Loucy (cell line): Measurements from ENCODE around the gene SART1.
A peak's percentile ranks its signal among the peaks of the same experiment; 100 is the strongest.

ENCODE experiments used
- H2AFZ ChIP-seq: fragments of 200-600 bp; sonication (generic); 2 replicates; pipeline ENCODE4 v1.6.0; 2016; ENCODE audit warnings: antibody characterized with exemption, mild to moderate bottlenecking, low read length, moderate library complexity
- H3F3A ChIP-seq: fragments of 200-600 bp; 2 replicates; pipeline ENCODE4 v1.6.0; 2016; ENCODE audit warnings: antibody characterized with exemption, low read depth, mild to moderate bottlenecking
- H3K27me3 ChIP-seq: fragments of 200-600 bp; sonication (generic); 2 replicates; pipeline ENCODE4 v1.6.1; 2014; ENCODE audit warnings: low read length, mild to moderate bottlenecking; ENCODE audit not compliant: insufficient read depth, poor library complexity, severe bottlenecking
- H3K36me3 ChIP-seq: fragments of 200-600 bp; sonication (generic); 2 replicates; pipeline ENCODE4 v1.6.1; 2016; ENCODE audit warnings: low read length; ENCODE audit not compliant: insufficient read depth
- H3K4me1 ChIP-seq: fragments of 200-600 bp; sonication (generic); 2 replicates; pipeline ENCODE4 v1.5.1; 2014; ENCODE audit warnings: low read length, mild to moderate bottlenecking; ENCODE audit not compliant: insufficient read depth, poor library complexity, severe bottlenecking
- H3K4me2 ChIP-seq: fragments of 200-600 bp; sonication (generic); 2 replicates; pipeline ENCODE4 v1.6.0; 2014; ENCODE audit warnings: antibody characterized with exemption, low read length, low read depth, mild to moderate bottlenecking; ENCODE audit not compliant: poor library complexity, severe bottlenecking
- H3K4me3 ChIP-seq: fragments of 200-600 bp; sonication (generic); 2 replicates; pipeline ENCODE4 v1.5.1; 2014; ENCODE audit warnings: low read length, mild to moderate bottlenecking, mixed read lengths; ENCODE audit not compliant: poor library complexity, severe bottlenecking
- H3K79me2 ChIP-seq: fragments of 200-600 bp; sonication (generic); 2 replicates; pipeline ENCODE4 v1.6.1; 2014; ENCODE audit warnings: low read length; ENCODE audit not compliant: insufficient read depth
- H3K9ac ChIP-seq: fragments of 200-600 bp; sonication (generic); 2 replicates; pipeline ENCODE4 v1.6.0; 2014; ENCODE audit warnings: mild to moderate bottlenecking, low read depth, low read length, moderate library complexity; ENCODE audit not compliant: poor library complexity, severe bottlenecking
- H3K9me2 ChIP-seq: fragments of 200-600 bp; sonication (generic); replicated peaks from 2 replicates; pipeline ENCODE4 v1.6.1; 2016; ENCODE audit warnings: low read depth, low read length, mixed read lengths
- H3K9me3 ChIP-seq: fragments of 200-600 bp; sonication (generic); 2 replicates; pipeline ENCODE4 v1.6.1; 2014; ENCODE audit warnings: mild to moderate bottlenecking, antibody characterized with exemption, low read length, low read depth; ENCODE audit not compliant: insufficient read depth
- H4K20me1 ChIP-seq: fragments of 200-600 bp; sonication (generic); 2 replicates; pipeline ENCODE4 v1.6.0; 2014; ENCODE audit warnings: antibody characterized with exemption, low read length, mild to moderate bottlenecking; ENCODE audit not compliant: insufficient read depth, poor library complexity, severe bottlenecking
- CTCF ChIP-seq: fragments of 200-600 bp; sonication (generic); conservative IDR thresholded peaks from 2 replicates; pipeline ENCODE4 v1.5.1; 2014; ENCODE audit warnings: mild to moderate bottlenecking, antibody characterized with exemption, low read length
- EZH2phosphoT487 ChIP-seq: fragments of 200-600 bp; IDR thresholded peaks from 2 replicates; pipeline ENCODE4 v1.6.1; 2018; ENCODE audit warnings: antibody characterized with exemption, mild to moderate bottlenecking, moderate library complexity, borderline replicate concordance

Gene SART1

GRCh38 chr11:65962141-65962564 lies 619 bp downstream of the SART1 start:
- peak overlapping the region; percentile 90 for H3K9ac ChIP-seq
- peaks cover 26% of the 10 kb centered on the region for H4K20me1 ChIP-seq
- H3K4me3 ChIP-seq, result peak overlapping the region; percentile 82
- TF ChIP-seq CTCF (no peak), EZH2phosphoT487 (no peak)
- H3F3A ChIP-seq, result no peaks in the 10 kb centered on the region
- H3K79me2 ChIP-seq, result peaks cover 41% of the 10 kb centered on the region
- H3K36me3 ChIP-seq, result peaks cover 32% of the 10 kb centered on the region; the same call in 1 of the 2 replicates
- no peaks in the 10 kb centered on the region for H3K9me2 ChIP-seq
- H2AFZ ChIP-seq, result no peak overlapping the region
- H3K4me1 ChIP-seq, result peaks cover 23% of the 10 kb centered on the region
- peak overlapping the region; percentile 100 for H3K4me2 ChIP-seq
- no peaks in the 10 kb centered on the region for H3K27me3 ChIP-seq
- no peaks in the 10 kb centered on the region for H3K9me3 ChIP-seq

- Histone ChIP-seq H3K79me2 (peaks cover 41% of the 10 kb centered on the region), H3K9me2 (no peaks in the 10 kb centered on the region), H4K20me1 (peaks cover 26% of the 10 kb centered on the region), H3K27me3 (no peaks in the 10 kb centered on the region), H3K4me1 (peaks cover 23% of the 10 kb centered on the region), H3F3A (no peaks in the 10 kb centered on the region), H3K9ac (no peak overlapping the region), H3K9me3 (no peaks in the 10 kb centered on the region), H3K36me3 (peaks cover 54% of the 10 kb centered on the region; the same call in 1 of the 2 replicates), H3K4me3 (no peak overlapping the region), H2AFZ (no peak overlapping the region), H3K4me2 (no peak overlapping the region)
- TF ChIP-seq EZH2phosphoT487, result no peak
- TF ChIP-seq CTCF, result no peak
Measured at GRCh38 chr11:65964906-65965305, 3.4 kb downstream of the SART1 start.

- Histone ChIP-seq H3K36me3 (peaks cover 59% of the 10 kb centered on the region; the same call in 1 of the 2 replicates), H3K9me2 (no peaks in the 10 kb centered on the region), H3F3A (no peaks in the 10 kb centered on the region), H3K27me3 (no peaks in the 10 kb centered on the region), H4K20me1 (peaks cover 26% of the 10 kb centered on the region), H3K9ac (no peak overlapping the region), H2AFZ (no peak overlapping the region), H3K4me2 (no peak overlapping the region), H3K9me3 (no peaks in the 10 kb centered on the region), H3K4me3 (no peak overlapping the region), H3K4me1 (peaks cover 23% of the 10 kb centered on the region), H3K79me2 (peaks cover 41% of the 10 kb centered on the region)
- no peak for TF ChIP-seq CTCF
- no peak for TF ChIP-seq EZH2phosphoT487
Measured at GRCh38 chr11:65965986-65966762, 4.6 kb downstream of the SART1 start.
